Nephron progenitor cell (in vitro differentiated cells): ENCODE data around the gene PLEKHD1.

ENCODE experiments used
- DNase-seq: peaks from one replicate; pipeline ENCODE4 v3.0.0; 2021
- H3K27ac Mint-ChIP-seq: 2 replicates; pipeline ENCODE4 v1.8.0; 2021; ENCODE audit warnings: mild to moderate bottlenecking, moderate library complexity, mixed read lengths
- H3K27me3 Mint-ChIP-seq: 2 replicates; pipeline ENCODE4 v1.8.0; 2021; ENCODE audit warnings: mild to moderate bottlenecking, low read depth, mixed read lengths; ENCODE audit not compliant: poor library complexity
- H3K36me3 Mint-ChIP-seq: 2 replicates; pipeline ENCODE4 v1.8.0; 2021; ENCODE audit warnings: low read depth, mixed read lengths
- H3K4me1 Mint-ChIP-seq: 2 replicates; pipeline ENCODE4 v1.8.0; 2021; ENCODE audit warnings: mixed read lengths
- H3K4me3 Mint-ChIP-seq: 2 replicates; pipeline ENCODE4 v1.8.0; 2021; ENCODE audit warnings: mild to moderate bottlenecking, moderate library complexity, mixed read lengths
- H3K9me3 Mint-ChIP-seq: 2 replicates; pipeline ENCODE4 v1.8.0; 2021; ENCODE audit warnings: mild to moderate bottlenecking, moderate library complexity, mixed read lengths
- CTCF ChIP-seq: fragments of 200-600 bp; sonication (generic); IDR thresholded peaks from 2 replicates; pipeline ENCODE4 v1.5.0; 2021; ENCODE audit warnings: antibody characterized with exemption

The PLEKHD1 gene

GRCh38 chr14:69574954-69575295 is 90.4 kb downstream of the PLEKHD1 start:
- H3K36me3 Mint-ChIP-seq: peaks cover 18% of the 10 kb centered on the region
- TF ChIP-seq CTCF: peak; percentile 32
- H3K9me3 Mint-ChIP-seq: peaks cover 3% of the 10 kb centered on the region
- no peak overlapping the region for H3K27ac Mint-ChIP-seq
- H3K4me3 Mint-ChIP-seq: peak overlapping the region; percentile 87
- peaks cover 37% of the 10 kb centered on the region for H3K27me3 Mint-ChIP-seq
- DNase-seq: no peak
- peaks cover 43% of the 10 kb centered on the region for H3K4me1 Mint-ChIP-seq

GRCh38 chr14:69579476-69579875 is 94.9 kb downstream of the PLEKHD1 start:
- no peak for TF ChIP-seq CTCF
- no peak for DNase-seq
- Mint-ChIP-seq H3K36me3 (no peaks in the 10 kb centered on the region), H3K27ac (no peak overlapping the region), H3K4me1 (peaks cover 29% of the 10 kb centered on the region), H3K27me3 (peaks cover 29% of the 10 kb centered on the region), H3K4me3 (no peak overlapping the region), H3K9me3 (no peaks in the 10 kb centered on the region)

GRCh38 chr14:69580009-69580577 is 95.6 kb downstream of the PLEKHD1 start:
- Mint-ChIP-seq H3K4me3 (no peak overlapping the region), H3K27ac (no peak overlapping the region), H3K27me3 (peaks cover 29% of the 10 kb centered on the region)

More at GRCh38 chr14:69580009-69580577, 95.6 kb downstream of the PLEKHD1 start:
- Mint-ChIP-seq H3K36me3 (no peaks in the 10 kb centered on the region), H3K4me1 (peaks cover 23% of the 10 kb centered on the region), H3K9me3 (no peaks in the 10 kb centered on the region)
- DNase-seq: peak; percentile 44
- TF ChIP-seq CTCF: peak; percentile 53
